Activated CD4-positive, alpha-beta T cell treated with anti-CD3 and anti-CD28 coated beads, Interleukin-2, amount 50 U/mL, for 24 hours (primary cell): ENCODE results near the gene CLDN19.
"Not testable (repeated sequence)": the region's sequence is repeated elsewhere in the genome, so short reads cannot be mapped to it uniquely, and the experiment has no call there.

ENCODE experiments used
- DNase-seq, 2 donors: peaks; one replicate each; pipeline ENCODE4 v3.0.0-alpha.2; 2020; ENCODE audit warnings: low read depth in 1 of 2, low spot score in 1 of 2

CLDN19 gene

DNA sequence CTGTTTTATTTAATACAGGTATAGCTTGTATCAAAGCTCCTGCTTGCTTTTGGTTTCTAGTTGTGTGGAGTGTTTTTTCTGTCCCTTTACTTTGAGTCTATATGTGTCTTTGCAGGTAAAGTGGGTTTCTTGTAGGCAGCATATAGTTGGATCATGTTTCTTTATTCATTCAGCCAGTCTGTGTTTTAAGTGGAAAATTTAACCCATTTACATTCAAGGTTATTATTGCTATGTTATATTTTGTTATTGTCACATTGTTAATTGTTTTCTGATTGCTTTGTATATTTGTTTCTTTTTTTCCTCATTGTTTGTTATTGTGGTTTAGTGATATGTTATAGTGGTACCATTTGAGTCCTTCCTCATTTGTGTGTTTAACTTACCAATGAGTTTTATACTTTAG lies 26.7 kb downstream of the CLDN19 start:
- DNase-seq: no peak

DNA sequence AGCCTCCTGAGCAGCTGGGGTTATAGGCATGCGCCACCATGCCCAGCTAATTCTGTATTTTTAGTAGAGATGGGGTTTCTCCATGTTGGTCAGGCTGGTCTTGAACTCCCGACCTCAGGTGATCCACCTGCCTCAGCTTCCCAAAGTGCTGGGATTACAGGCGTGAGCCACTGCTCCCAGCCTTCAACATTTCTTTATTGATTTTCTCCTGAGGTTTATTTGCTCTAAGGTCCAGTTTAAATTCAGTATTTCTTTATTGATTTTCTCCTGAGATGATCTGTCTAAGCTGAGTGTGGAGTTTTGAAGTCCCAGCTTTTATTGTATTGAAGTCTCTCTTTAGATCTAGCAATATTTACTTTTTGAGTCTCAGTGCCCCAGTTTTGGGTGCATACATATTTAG lies 27.2 kb downstream of the CLDN19 start:
- DNase-seq: not testable (repeated sequence)

DNA sequence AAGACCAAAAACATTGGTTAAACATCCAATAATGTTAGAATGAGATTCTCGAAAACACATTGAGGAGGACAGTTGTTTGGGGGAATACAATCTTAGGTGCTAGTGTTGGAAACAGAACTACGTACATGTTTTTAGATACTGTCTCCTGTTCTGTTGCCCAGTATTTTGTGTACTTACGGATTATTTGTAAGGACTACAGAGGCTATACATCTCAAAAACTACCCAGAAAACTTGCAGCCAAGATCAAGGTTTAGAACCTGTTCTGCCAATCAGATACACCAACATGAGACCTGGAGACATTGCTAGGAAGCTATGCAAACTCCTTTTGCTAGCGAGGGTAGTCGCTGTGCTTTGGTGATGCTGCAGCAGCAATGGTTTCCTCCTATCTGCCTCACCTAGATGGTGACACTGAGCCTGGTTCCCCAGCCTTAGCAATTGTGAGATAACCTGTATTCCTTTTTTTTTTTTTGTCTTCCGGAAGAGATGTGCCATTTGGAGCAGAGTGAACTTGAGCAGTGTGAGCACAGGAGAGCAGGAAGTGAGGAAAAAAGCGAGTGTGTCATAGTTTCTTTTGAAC lies 36.1 kb downstream of the CLDN19 start:
- DNase-seq: no peak

DNA sequence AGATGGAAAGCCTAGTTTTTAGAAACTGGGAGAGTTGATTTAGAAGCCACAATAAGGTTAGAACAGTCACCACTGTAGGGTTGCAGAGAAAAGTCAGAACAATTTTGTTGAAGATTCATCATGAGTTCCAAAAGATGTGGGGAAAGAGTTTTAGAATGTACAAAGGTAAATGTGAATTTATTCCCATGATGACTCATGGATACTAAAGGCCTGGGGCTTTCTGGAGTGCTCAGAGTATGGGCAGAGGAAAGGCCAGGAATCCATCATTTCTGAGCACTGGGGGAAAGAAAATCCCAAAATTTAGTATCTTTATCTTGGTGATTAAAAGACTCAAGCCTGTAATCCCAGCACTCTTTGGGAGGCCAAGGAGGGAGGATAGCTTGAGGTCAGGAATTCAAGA lies 40.0 kb downstream of the CLDN19 start:
- DNase-seq: no peak

DNA sequence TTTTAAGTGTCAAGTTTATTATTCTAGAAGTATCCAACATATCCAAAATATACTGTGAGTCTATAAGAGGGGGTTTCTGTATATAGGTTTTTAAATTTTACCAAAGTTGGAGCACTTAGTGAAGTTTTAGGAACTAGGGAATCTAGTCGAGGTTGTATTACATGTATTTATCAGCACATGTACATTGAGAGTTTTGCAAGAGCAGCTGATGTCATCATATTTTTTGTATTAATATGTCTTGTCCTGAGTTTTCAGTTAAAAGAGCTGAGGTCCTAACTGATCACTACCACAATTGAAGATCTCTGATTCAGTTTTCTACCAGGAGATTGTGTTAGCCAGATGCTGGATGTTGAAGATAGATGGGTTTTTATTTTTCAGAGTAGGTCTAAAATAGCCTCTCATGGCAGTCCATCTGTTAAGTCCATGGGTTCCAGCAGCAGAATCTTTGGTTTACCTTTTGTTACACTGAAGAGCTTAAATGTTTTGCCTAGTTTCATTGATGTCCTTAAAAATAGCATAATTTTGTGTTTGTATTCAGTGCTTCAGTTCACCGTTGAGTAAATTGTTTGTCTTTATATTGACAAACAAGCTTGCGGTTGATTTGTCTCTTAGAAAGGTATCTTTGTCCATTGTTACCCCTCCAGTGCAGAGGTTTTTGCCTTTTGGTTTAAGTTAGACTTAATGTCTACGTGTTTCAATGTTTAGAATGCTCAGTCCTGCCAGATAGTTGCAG lies 41.8 kb downstream of the CLDN19 start:
- DNase-seq: no peak

DNA sequence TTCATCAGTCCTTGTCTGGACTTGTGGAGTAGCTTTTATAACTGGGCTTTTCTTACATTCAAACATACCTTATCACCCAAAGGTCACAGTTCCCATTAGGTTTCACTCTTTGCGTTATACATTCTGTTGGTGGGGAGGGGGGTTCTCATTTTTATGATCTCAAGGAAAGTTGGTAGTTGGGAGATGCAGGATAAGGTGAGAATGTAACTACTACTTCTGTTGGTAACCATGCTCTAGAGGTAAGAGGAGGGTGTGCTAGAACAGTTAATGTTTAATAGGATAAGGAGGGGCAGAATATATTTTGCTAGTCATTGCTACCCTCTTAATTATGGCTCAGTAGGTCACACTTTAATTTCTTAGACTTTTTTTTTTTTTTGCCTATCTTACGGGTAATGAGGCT lies 47.1 kb downstream of the CLDN19 start:
- no peak for DNase-seq

DNA sequence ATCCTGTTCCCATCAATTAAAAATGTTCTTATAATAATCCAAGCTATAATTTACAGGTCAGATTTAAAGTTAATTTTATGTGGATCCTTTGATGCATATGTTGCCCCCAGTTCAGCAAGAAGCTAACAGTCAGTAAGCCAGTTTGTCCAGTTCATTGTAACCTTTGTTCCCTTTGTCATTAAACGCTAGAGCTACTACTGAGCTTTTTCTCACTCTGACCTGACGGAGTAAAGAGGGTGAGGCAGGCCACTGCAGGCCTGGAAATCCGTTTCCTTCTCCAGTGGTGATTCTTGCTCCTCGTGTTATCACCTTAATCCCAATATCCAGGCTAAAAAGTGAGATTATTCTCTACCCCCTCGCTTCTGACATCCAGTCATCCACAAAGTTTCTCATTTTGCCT lies 47.6 kb downstream of the CLDN19 start:
- DNase-seq: no peak

DNA sequence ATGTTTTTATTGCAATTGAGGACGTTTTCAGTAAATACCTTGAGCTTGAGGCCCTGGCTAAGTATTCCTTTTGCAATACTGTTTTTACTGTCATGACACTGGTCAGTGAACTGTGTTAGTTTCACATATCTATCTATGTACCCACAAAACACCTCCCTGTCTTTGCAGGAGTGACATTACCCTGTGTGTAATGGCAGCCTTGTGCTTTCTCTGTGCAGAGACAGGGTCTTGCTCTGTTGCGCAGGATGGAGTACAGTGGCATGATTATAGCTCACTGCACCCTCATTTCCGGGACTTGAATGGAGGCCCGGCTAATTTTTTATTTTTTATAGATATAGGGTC lies 48.9 kb downstream of the CLDN19 start:
- DNase-seq: no peak

DNA sequence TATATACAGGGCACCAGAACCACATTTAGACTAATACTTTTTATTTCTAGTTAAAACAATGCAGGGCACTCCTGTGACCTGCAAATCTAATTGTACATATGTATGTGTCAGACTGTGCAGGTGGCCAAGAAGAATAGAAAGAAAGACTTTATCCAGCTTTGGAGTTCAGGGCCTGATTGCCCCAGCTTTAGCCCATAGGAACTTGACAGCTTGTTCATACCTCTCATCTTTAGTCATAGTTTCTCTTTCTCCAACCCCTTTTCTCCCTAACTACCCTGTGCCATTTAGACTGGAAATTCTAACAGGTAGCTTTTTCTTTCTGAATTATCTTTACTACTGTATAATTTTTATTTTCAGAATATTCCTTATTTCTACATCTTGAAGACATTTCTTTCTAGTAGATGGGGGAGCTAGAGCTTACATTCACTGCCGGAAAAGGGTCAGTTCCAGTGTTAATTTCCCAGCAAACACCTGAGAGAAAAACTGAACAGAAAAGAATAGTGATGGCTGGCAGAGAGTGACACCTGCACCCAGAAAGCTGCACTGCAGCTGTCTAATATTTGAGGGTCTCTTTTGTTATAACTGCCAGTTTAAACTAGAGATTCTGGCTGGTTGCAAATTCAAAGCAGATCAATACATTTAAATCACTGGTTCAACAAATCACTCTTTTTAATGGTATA lies 49.4 kb downstream of the CLDN19 start:
- DNase-seq: no peak

DNA sequence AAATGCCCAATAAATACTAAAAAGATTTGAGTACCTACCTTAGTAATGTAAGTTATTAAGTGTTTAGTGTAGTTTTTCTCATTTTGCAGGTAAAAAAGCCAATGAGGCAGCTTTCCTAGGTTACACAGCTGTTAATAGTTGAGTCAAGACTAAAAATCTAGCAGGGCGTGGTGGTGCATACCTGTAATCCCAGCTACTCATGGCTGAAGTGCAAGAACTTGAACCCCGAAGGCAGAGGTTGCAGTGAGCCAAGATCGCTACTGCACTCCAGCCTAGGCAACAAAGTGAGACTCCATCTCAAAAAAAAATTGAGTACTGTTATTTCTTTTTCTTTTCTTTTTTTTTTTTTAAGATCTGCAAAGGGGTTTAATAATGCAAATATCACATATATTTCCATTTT lies 50.1 kb downstream of the CLDN19 start:
- no peak for DNase-seq

DNA sequence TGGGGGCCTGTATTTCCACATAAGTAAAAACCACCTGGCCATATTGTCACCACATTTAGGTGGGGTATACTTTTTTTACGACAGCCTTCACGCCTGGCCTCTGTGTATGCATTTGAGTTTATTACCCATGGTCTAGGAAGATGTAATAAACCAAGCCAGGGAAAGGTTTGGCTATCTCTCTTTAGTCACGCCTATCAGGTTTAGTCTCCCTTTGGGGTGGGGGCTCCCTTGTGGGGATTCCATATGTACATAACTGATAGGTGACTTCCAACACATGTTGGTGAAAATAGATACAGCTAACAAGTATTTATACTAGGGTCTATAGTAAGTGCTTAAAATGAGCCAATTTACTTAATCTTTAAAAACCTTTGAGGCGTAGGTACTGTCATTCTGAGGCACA lies 53.6 kb downstream of the CLDN19 start:
- no peak for DNase-seq

DNA sequence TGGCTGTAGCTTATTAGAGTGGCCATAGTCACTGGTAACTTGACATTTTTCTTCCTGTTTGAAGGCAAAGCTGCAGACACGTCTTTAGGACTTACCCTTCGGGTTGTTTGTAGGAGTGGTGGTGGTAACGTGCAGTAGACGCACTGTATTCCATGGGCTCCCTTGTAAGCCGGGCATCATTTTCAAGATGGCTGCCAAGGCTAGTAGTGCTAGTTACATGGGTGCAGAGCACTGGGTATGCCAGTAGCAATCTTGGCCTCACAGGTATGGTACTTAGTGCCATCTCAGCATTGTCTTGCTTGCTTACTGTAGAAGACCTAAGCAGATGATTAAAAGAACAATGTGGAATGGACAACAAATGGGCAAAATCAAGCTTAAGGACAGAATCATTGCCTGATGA lies 55.9 kb downstream of the CLDN19 start:
- no peak for DNase-seq
